Posterior cingulate gyrus (tissue), 11 donors: ENCODE measurements around the gene PPDPF.
"Not testable (repeated sequence)": the region's sequence is repeated elsewhere in the genome, so short reads cannot be mapped to it uniquely, and the experiment has no call there.

Source experiments
- DNase-seq, 10 donors: peaks; one replicate each; pipeline versions ENCODE4 v3.0.0 to v3.0.0-alpha.2; 2020 to 2021; ENCODE audit warnings: mixed read lengths in 3 of 10
- intact Hi-C: fragments of 100-400 bp; cut with DNase I; formaldehyde crosslinking; loops from one replicate; pipeline ENCODE4 v1.15.1; 2023

Gene PPDPF, protein sequence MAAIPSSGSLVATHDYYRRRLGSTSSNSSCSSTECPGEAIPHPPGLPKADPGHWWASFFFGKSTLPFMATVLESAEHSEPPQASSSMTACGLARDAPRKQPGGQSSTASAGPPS

GRCh38 chr20:63520504-63520933 lies at the start of gene PPDPF:
Gene PPDPF, plus strand, starts transcription at chr20:63520765. Its CDS starts 544 bp downstream, at chr20:63521309.
- intact Hi-C loops, result loop anchor here (1.0 kb wide), 1 partner anchor 24 kb away; no protein-coding TSS in a partner anchor
- DNase-seq, result peak; percentile 69 to 98 (median 80)

- DNase-seq, result no peak
- intact Hi-C loops, result no loop called here
Measured at GRCh38 chr20:63471002-63471716, 49.4 kb upstream of the PPDPF start.

GRCh38 chr20:63471717-63471980 lies 48.9 kb upstream of the PPDPF start:
- no peak for DNase-seq
- intact Hi-C loops, result no loop called here

DNA sequence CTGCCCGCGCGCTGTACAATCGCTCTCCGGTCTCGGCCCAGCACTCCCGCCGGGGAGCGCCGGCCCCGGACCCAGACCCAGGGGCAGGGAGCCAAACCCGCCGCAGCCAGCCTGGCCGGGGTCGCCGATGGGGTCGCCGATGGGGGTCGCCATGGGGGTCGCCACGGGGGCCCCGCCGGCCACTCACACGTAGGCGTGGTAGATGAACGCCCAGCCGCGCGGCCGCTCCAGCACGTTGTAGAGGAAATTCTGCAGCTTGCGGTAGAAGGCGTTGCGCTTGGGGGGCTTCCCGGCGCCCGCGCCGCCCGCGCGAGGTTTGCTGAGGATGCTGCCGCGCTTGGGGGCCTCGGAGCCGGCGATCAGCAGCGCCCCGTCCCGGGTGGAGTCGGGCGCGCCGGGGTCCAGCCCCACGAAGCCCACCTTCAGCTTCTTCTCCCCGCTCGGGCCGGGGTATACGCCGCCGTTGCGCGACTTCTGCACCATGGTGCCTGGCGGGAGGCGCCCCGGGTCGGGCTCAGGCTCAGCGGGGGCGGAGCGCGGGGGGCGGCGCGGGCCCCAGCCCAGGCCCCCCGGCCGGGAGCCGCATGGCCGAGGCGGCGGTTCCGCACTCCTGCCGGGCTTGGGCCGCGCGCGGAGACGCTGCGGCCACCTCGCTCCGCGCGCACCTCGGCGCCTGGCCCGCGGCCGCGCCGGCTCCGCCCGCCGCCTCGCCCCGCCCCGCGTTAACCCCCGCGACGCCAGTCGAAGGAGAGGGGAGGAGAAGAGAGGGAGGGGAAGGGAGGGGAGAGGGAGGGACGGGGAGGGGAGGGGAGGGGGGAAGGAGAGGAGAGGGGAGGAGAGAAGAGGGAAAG lies 48.4 kb upstream of the PPDPF start, which contains the start of gene KCNQ2:
Gene KCNQ2 (minus strand): TSS at position 675 of the 851 bp plus-strand sequence. CDS start 192 bp downstream, at position 483.
- intact Hi-C loops, result no loop called here
- DNase-seq, result peak in 1 of 10 donors; percentile 93

GRCh38 chr20:63472862-63473390 lies 47.6 kb upstream of the PPDPF start:
- no peak for DNase-seq
- intact Hi-C loops, result no loop called here

GRCh38 chr20:63473555-63474449 lies 46.8 kb upstream of the PPDPF start:
- intact Hi-C loops, result no loop called here
- DNase-seq, result no peak

DNA sequence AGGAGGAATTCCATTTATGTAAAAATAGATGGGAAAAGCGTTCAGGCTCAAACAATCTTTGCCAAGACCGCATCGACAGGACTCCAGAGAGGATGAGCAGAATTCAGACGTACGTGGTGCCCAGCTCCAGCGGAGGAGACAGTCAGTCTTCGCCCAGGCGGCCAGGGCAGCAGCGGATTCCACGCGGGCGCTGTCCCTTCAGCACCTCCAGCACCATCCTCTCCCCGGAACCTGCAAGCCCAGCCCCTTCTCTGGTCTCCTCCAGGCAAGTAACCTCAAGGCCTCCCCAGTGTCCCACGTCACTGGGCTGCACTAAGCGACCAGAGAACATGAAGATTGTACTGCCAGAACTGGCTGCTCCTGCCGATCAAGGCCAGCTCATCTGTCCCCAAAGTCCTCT lies 45.4 kb upstream of the PPDPF start:
- intact Hi-C loops, result no loop called here
- no peak for DNase-seq

DNA sequence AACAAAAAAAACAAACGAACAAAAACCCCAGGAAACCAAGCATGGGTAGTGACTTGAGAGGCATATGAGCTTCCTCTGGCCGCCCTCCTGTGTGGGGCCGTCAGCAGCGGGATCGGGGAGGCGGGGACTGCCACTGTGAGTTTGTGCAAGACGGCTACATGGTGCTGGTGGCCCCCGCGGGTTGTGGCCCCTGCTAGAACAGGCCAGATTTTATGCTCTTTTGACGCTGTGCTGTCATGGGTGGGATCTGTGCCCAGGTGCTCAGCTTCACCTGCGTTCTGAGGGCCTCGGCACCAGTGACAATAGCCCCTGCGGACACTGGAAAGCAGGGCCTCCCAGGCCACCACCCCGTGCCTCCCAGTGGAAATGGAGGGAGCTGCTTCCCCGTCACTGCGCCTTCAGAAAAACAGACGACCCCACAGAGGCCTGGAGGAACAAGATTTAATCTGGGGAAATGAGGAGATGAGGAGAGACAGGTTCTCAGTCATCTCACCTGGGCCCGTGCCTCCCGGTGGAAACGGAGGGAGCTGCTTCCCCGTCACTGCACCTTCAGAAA lies 43.4 kb upstream of the PPDPF start:
- intact Hi-C loops, result no loop called here
- no peak for DNase-seq

DNA sequence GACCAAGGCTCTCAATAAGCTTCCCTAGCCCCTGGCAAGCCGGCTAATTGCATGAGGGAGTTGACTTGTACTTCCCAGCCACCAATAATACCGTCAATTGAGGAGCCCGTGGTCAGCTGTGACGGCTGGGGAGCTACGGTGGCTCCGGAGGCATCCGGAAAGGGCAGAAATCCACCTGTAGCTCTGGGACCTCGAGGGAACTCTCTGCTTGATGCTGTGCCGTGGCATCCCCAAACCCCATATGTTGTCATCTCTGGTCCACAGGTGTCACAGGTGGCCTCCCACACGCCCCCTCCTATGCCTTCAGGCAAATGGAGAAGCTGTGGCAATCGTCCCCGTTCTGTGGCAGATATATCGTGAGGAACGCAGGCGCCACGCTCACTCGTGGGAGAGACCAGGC lies 42.6 kb upstream of the PPDPF start:
- no peak for DNase-seq
- intact Hi-C loops, result no loop called here

DNA sequence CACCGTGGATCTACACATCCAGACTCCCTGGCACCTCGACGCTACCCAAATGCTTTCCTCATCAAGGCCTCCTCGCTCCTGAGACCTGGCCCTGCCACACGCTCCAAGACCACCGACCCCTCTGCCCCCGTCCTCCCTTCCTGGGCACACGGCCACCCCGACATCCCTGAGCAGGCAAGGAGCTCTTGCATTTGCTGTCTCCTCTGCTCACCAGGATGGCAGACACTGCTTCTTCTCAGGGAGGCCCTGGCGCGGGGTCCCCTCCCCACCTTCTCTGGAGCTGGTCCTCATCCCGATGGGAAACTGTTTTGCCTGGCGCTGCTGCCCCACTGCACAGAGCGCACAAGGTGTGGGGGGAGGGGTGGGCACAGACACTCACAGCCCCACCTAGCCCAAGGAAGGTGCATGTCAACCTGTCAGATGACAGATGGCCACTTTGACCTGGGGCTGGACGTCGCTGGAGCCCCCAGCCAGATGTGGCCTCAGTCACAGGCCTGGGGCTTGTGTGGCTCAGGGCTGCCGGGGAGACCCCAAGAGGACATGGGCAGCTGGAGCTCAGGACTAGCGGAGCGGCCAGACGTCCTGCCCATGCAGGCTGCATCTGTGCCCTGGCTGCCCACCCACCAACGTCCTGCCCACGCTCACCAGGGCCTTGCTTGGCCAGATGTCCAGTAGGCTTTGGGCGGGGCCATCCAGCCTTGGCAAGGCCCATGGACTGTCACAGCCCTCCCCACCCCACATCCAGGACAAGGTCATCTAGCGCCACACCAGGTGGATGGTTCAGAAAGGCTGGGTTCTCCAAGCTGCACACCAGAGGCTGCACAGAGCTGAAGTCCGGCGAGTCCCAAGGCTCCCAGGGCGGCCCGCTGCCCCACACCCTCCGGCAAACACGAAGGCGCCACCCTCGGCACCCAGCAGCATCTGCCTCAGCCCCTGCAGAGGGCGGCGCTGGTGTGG lies 41.9 kb upstream of the PPDPF start:
- intact Hi-C loops, result no loop called here
- DNase-seq, result no peak

GRCh38 chr20:63479695-63480419 lies 40.7 kb upstream of the PPDPF start:
- DNase-seq, intact Hi-C loops: not testable (repeated sequence)

- no peak for DNase-seq
- intact Hi-C loops, result no loop called here
Measured at GRCh38 chr20:63481503-63481902, 39.1 kb upstream of the PPDPF start.

GRCh38 chr20:63482021-63482587 lies 38.5 kb upstream of the PPDPF start:
- DNase-seq, result no peak
- intact Hi-C loops, result no loop called here

DNA sequence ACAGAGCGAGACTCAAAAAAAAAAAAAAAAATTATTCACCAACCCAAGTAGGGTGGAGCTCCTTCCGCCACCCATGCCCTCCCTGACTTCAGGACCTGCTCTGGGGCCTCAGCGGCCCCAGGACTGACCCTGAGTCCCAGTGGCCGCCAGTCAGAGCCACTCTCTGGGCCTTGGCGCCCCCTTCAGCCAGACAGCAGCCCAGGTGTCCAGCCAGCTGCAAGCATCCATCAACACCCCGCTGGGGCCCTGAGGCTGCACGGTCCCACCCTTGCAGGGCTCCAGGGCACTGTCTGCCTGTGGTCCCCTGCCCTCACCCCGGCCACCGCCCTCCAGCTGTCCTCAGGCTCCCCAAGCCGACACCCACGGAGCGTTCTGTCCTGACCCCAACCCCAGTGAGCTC lies 36.7 kb upstream of the PPDPF start:
- intact Hi-C loops, result no loop called here
- DNase-seq, result no peak

DNA sequence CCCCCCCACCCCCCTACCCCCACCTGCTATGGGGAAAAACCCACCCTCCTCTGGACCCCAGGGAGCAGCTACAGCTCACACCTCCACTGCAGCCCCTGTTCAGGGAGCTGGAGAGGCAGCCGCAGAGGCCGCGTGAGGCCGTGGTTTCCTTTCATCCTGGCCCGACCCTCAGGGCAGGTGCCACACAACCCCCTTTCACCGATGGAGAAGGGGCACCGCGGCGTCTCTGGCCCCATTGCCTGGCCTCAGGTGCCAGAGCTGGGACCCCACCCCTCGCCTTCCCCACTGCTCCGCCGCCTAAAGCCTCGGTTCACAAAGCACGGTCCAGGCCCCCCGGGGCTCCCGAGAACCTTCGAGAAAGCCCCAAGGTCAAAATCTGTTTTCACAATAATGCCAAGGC lies 36.3 kb upstream of the PPDPF start:
- intact Hi-C loops, result no loop called here
- no peak for DNase-seq

GRCh38 chr20:63484651-63485403 lies 35.7 kb upstream of the PPDPF start:
- DNase-seq, result no peak
- intact Hi-C loops, result no loop called here

DNA sequence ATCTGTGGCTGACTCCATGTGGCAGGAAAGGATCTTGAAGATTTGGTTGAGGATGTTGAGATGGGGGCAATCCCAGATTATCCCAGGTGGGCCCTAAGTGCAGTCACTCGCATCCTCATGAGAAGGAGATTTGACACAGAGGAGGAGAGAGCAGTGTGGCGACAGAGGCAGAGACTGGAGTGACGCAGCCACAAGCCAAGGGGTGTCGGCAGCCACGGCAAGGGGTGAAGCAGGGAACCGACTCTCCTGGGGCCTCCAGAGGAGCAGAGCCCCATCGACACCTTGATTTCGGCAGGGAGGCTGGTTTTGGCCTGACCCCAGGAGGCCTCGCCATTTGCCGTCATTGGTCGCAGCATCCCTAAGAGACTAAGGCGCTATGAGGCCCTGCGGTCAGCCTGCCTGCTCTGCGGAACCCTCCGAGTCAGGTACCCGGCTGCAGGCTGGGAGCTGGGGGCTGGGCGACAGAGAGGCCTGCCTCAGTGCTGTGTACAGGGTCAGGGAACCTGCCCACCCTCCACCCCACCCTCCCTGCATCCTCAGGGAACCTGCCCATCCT lies 34.2 kb upstream of the PPDPF start:
- intact Hi-C loops, result no loop called here
- DNase-seq, result peak in 1 of 10 donors; percentile 74
